KMS-11 (cell line): Measurements from ENCODE around the gene FOXL2.

ENCODE experiments used
- H2AFZ ChIP-seq: fragments of 200-600 bp; sonication (generic); 2 replicates; pipeline ENCODE4 v1.6.1; 2016; ENCODE audit warnings: antibody characterized with exemption, mixed run types, low read depth
- H3K27ac ChIP-seq: fragments of 200-600 bp; sonication (generic); 2 replicates; pipeline ENCODE4 v1.6.1; 2016; ENCODE audit warnings: mild to moderate bottlenecking, mixed run types
- H3K27me3 ChIP-seq: fragments of 200-600 bp; sonication (generic); 2 replicates; pipeline ENCODE4 v1.6.1; 2017; ENCODE audit warnings: mild to moderate bottlenecking, low read depth, mixed run types, moderate library complexity; ENCODE audit not compliant: insufficient read depth
- H3K36me3 ChIP-seq: fragments of 200-600 bp; sonication (generic); 2 replicates; pipeline ENCODE4 v1.6.1; 2017; ENCODE audit warnings: mild to moderate bottlenecking, mixed run types; ENCODE audit not compliant: insufficient read depth
- H3K4me1 ChIP-seq: fragments of 200-600 bp; sonication (generic); 2 replicates; pipeline ENCODE4 v1.6.1; 2016; ENCODE audit warnings: mild to moderate bottlenecking, low read depth, mixed run types; ENCODE audit not compliant: poor library complexity, severe bottlenecking
- H3K4me2 ChIP-seq: fragments of 200-600 bp; sonication (generic); 2 replicates; pipeline ENCODE4 v1.7.0; 2016; ENCODE audit warnings: mild to moderate bottlenecking, mixed run types
- H3K4me3 ChIP-seq: fragments of 200-600 bp; sonication (generic); IDR thresholded peaks from 2 replicates; pipeline ENCODE4 v1.6.1; 2017; ENCODE audit warnings: low read depth, low read length, mixed read lengths; ENCODE audit not compliant: insufficient read depth
- H3K79me2 ChIP-seq: fragments of 200-600 bp; sonication (generic); 2 replicates; pipeline ENCODE4 v1.6.1; 2016; ENCODE audit warnings: low read depth, mixed run types; ENCODE audit not compliant: insufficient read depth
- H3K9ac ChIP-seq: fragments of 200-600 bp; sonication (generic); 2 replicates; pipeline ENCODE4 v1.6.1; 2016; ENCODE audit warnings: mild to moderate bottlenecking, mixed run types
- H4K20me1 ChIP-seq: fragments of 200-600 bp; sonication (generic); 2 replicates; pipeline ENCODE4 v1.6.1; 2016; ENCODE audit warnings: mild to moderate bottlenecking, mixed run types; ENCODE audit not compliant: insufficient read depth
- TF ChIP-seq, protein P1 (sequence below): fragments of 200-600 bp; sonication (generic); conservative IDR thresholded peaks from 2 replicates; pipeline ENCODE4 v1.6.1; 2017; ENCODE audit warnings: low read depth, mild to moderate bottlenecking, antibody characterized with exemption, low read length, moderate library complexity, mixed read lengths

FOXL2 gene

DNA sequence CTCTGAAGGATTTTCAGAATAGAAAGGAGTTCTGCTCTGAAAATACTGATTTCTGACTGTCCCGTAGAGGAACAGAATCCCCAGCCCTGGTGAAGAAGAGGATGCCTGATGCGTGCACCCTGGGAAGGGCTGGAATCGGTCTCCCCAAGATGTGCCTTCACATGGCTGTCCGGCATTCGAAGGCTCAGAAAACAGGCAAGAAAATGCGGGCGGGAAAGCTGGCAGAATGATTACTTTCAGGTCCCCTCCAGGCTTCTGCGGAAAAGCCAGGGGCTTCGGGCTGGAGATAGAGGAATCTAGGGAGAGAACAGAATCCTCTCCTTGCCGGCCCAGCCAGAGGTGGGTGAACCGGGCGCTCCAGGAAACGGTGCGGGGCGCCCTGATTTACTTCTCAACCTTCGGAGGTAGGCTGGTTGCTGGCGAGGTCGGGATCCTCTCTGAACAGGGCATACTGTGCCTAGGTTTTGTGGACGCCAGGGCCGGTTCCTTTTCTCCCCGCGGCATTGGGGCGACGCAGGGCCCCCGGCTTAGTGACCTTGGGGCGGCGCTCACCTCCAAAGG is 2.6 kb upstream of the FOXL2 start:
- no peaks in the 10 kb centered on the region for H3K4me1 ChIP-seq
- H4K20me1 ChIP-seq: no peaks in the 10 kb centered on the region
- H2AFZ ChIP-seq: no peak overlapping the region
- no peak overlapping the region for H3K4me2 ChIP-seq
- no peaks in the 10 kb centered on the region for H3K79me2 ChIP-seq
- H3K27me3 ChIP-seq: no peaks in the 10 kb centered on the region
- H3K9ac ChIP-seq: no peak overlapping the region
- H3K4me3 ChIP-seq: no peak overlapping the region
- TF ChIP-seq, protein P1, sequence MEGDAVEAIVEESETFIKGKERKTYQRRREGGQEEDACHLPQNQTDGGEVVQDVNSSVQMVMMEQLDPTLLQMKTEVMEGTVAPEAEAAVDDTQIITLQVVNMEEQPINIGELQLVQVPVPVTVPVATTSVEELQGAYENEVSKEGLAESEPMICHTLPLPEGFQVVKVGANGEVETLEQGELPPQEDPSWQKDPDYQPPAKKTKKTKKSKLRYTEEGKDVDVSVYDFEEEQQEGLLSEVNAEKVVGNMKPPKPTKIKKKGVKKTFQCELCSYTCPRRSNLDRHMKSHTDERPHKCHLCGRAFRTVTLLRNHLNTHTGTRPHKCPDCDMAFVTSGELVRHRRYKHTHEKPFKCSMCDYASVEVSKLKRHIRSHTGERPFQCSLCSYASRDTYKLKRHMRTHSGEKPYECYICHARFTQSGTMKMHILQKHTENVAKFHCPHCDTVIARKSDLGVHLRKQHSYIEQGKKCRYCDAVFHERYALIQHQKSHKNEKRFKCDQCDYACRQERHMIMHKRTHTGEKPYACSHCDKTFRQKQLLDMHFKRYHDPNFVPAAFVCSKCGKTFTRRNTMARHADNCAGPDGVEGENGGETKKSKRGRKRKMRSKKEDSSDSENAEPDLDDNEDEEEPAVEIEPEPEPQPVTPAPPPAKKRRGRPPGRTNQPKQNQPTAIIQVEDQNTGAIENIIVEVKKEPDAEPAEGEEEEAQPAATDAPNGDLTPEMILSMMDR: no peak
- no peak overlapping the region for H3K27ac ChIP-seq
- no peaks in the 10 kb centered on the region for H3K36me3 ChIP-seq

DNA sequence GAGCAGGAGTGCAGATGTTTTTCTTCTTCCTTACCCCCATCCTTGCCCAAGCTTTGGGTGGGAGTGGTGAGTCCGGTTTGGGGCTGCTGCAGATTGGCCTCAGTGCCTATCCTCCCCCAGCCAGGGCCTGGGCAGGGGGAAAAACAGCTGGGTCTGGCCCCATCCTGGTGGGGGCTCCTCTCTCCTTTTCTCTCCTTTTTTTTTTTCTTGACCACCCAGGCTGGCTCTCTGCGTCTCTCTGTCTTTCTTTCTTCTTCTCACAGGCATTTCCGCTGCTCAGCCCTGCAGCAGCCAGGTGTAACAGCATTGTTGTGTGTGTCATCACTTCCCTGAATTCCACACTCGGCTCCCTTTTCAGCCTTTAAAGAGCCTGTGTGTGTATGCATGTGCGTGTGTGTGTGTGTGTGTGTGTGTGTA is 2.1 kb upstream of the FOXL2 start:
- H3K27me3 ChIP-seq: no peaks in the 10 kb centered on the region
- no peaks in the 10 kb centered on the region for H3K79me2 ChIP-seq
- no peak overlapping the region for H3K4me2 ChIP-seq
- no peaks in the 10 kb centered on the region for H3K36me3 ChIP-seq
- H3K9ac ChIP-seq: no peak overlapping the region
- no peaks in the 10 kb centered on the region for H3K4me1 ChIP-seq
- TF ChIP-seq, protein P1: no peak
- H4K20me1 ChIP-seq: no peaks in the 10 kb centered on the region
- H3K27ac ChIP-seq: no peak overlapping the region
- H3K4me3 ChIP-seq: no peak overlapping the region
- no peak overlapping the region for H2AFZ ChIP-seq

DNA sequence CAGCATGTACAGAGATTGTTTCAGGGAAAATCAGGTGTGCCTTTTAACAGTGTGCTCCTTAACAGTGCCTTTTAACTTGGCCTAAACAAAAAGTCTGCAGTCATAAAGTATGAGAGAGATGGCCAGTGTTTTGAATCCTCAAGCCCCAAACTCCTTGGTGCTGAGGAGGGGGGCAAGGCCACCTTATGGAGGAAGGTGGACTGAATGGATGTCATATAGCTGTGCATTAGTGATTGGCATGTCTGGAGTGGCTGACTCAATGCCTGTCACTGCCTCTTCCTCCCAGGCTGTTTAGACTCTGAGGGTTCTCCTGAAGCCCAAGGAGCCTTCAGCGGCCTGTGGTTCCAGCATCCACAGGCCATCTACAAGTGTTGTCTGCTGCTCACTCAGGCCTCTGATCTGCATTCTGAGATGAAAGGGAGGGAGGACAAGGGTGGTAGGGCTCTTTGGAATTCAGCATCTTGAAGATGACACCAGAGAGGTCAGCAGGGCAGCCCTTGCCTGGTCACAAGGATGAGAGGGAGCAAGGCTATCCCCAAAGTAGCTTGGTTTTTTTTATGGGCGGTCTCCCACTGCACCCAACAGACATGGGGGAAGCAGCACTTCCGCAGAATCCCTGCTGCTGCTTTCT is 1.5 kb upstream of the FOXL2 start:
- TF ChIP-seq, protein P1: no peak
- Histone ChIP-seq H3K27me3 (no peaks in the 10 kb centered on the region), H3K9ac (no peak overlapping the region), H3K4me1 (no peaks in the 10 kb centered on the region), H4K20me1 (no peaks in the 10 kb centered on the region), H3K4me2 (no peak overlapping the region), H3K36me3 (no peaks in the 10 kb centered on the region), H3K79me2 (no peaks in the 10 kb centered on the region), H3K27ac (no peak overlapping the region), H2AFZ (no peak overlapping the region), H3K4me3 (no peak overlapping the region)

DNA sequence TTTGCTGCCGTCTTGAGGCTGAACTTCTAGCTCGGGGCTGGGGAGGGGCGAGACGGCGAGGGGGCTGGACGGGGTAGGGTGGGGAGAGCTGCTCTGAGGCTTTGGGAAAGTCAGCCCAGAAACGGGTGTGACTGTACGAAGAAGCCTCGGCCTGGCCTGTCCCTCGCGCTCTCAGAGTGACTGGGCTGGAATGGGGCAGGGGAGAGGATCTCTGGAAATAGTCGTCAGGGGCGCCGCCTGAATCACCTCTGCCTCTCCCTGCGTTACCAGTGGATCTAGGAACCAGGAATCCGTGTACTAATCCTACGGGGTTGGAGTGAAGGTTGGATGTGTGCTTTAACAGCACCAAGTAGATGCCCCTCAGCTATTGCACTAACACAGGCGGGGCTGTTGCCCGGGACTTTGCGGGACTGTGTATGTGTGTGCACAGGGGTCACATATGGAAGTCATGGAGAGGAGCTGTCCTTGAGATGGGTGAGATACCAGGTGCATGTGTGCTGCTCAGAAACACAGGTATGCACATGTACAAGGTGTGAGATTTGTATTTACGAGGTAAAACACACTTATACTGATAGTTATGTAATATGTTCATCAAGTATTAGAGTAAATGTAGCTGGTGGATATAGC is 671 bp upstream of the FOXL2 start:
- TF ChIP-seq, protein P1: no peak
- Histone ChIP-seq H3K36me3 (no peaks in the 10 kb centered on the region), H3K4me3 (no peak overlapping the region), H3K79me2 (no peaks in the 10 kb centered on the region), H3K27ac (no peak overlapping the region), H4K20me1 (no peaks in the 10 kb centered on the region), H2AFZ (no peak overlapping the region), H3K9ac (no peak overlapping the region), H3K27me3 (no peaks in the 10 kb centered on the region), H3K4me2 (no peak overlapping the region), H3K4me1 (no peaks in the 10 kb centered on the region)
